ENCODE measurements around the gene TGFBR3.

Gene TGFBR3

GRCh38 chr1:91803847-91804545 lies 82.0 kb downstream of the TGFBR3 start:
- DNase-seq (ENCODE audit: low read depth in 2 of 3, low spot score in 2 of 3) = peak in 2 of 3 experiments; percentile 40 to 42

- no peak for DNase-seq (ENCODE audit: low read depth in 2 of 3, low spot score in 2 of 3)
Measured at GRCh38 chr1:91803123-91803522, 82.8 kb downstream of the TGFBR3 start.

- no peak for DNase-seq (ENCODE audit: low read depth in 2 of 3, low spot score in 2 of 3)
Measured at GRCh38 chr1:91801496-91802115, 84.3 kb downstream of the TGFBR3 start.

GRCh38 chr1:91799863-91800262 lies 86.1 kb downstream of the TGFBR3 start:
- DNase-seq (ENCODE audit: low read depth in 2 of 3, low spot score in 2 of 3) = no peak

- DNase-seq (ENCODE audit: low read depth in 2 of 3, low spot score in 2 of 3) = no peak
Measured at GRCh38 chr1:91799159-91799558, 86.8 kb downstream of the TGFBR3 start.

- DNase-seq (ENCODE audit: low read depth in 2 of 3, low spot score in 2 of 3) = no peak
Measured at GRCh38 chr1:91798740-91799139, 87.2 kb downstream of the TGFBR3 start.

- DNase-seq (ENCODE audit: low read depth in 2 of 3, low spot score in 2 of 3) = no peak
Measured at GRCh38 chr1:91798241-91798648, 87.7 kb downstream of the TGFBR3 start.

GRCh38 chr1:91797164-91797563 lies 88.8 kb downstream of the TGFBR3 start:
- no peak for DNase-seq (ENCODE audit: low read depth in 2 of 3, low spot score in 2 of 3)

GRCh38 chr1:91796390-91796654 lies 89.6 kb downstream of the TGFBR3 start:
- no peak for DNase-seq (ENCODE audit: low read depth in 2 of 3, low spot score in 2 of 3)

- no peak for DNase-seq (ENCODE audit: low read depth in 2 of 3, low spot score in 2 of 3)
Measured at GRCh38 chr1:91795591-91796389, 90.2 kb downstream of the TGFBR3 start.

- no peak for DNase-seq (ENCODE audit: low read depth in 2 of 3, low spot score in 2 of 3)
Measured at GRCh38 chr1:91793877-91794276, 92.1 kb downstream of the TGFBR3 start.

- DNase-seq (ENCODE audit: low read depth in 2 of 3, low spot score in 2 of 3) = no peak
Measured at GRCh38 chr1:91793189-91793588, 92.8 kb downstream of the TGFBR3 start.

GRCh38 chr1:91792489-91793071 lies 93.4 kb downstream of the TGFBR3 start:
- no peak for DNase-seq (ENCODE audit: low read depth in 2 of 3, low spot score in 2 of 3)

- DNase-seq (ENCODE audit: low read depth in 2 of 3, low spot score in 2 of 3) = no peak
Measured at GRCh38 chr1:91791691-91792488, 94.1 kb downstream of the TGFBR3 start.

- no peak for DNase-seq (ENCODE audit: low read depth in 2 of 3, low spot score in 2 of 3)
Measured at GRCh38 chr1:91791103-91791502, 94.8 kb downstream of the TGFBR3 start.

- no peak for DNase-seq (ENCODE audit: low read depth in 2 of 3, low spot score in 2 of 3)
Measured at GRCh38 chr1:91790392-91790791, 95.6 kb downstream of the TGFBR3 start.

GRCh38 chr1:91789273-91789997 lies 96.5 kb downstream of the TGFBR3 start:
- no peak for DNase-seq (ENCODE audit: low read depth in 2 of 3, low spot score in 2 of 3)

GRCh38 chr1:91787919-91788318 lies 98.0 kb downstream of the TGFBR3 start:
- no peak for DNase-seq (ENCODE audit: low read depth in 2 of 3, low spot score in 2 of 3)

GRCh38 chr1:91784616-91785015 lies 101.3 kb downstream of the TGFBR3 start:
- DNase-seq (ENCODE audit: low read depth in 2 of 3, low spot score in 2 of 3) = no peak

GRCh38 chr1:91784191-91784590 lies 101.8 kb downstream of the TGFBR3 start:
- no peak for DNase-seq (ENCODE audit: low read depth in 2 of 3, low spot score in 2 of 3)
